ENCODE data around the gene AMZ1. TPM values are rescaled to one million over a fixed set of nuclear protein-coding genes. Genes with fewer than 3 reads are reported as not detected.
A peak's percentile ranks its signal among the peaks of the same experiment; 100 is the strongest.
"Not testable (repeated sequence)": the region's sequence is repeated elsewhere in the genome, so short reads cannot be mapped to it uniquely, and the experiment has no call there.

The AMZ1 gene
- total RNA-seq, 1 donor from 2014 or later, result 0.05 TPM

GRCh38 chr7:2717293-2718261, 29.6 kb downstream of the AMZ1 start:
- peak; percentile 69 for DNase-seq (ENCODE audit: missing footprints)
- ATAC-seq, result peak; percentile 41
- intact Hi-C loops (cut with DNase I), result loop anchor here (5.0 kb wide), 1 partner anchor 85 kb away; no protein-coding TSS in a partner anchor

GRCh38 chr7:2718296-2718965, 30.4 kb downstream of the AMZ1 start:
- ATAC-seq, result no peak
- intact Hi-C loops (cut with DNase I), result loop anchor here (5.0 kb wide), 1 partner anchor 84 kb away; no protein-coding TSS in a partner anchor
- DNase-seq (ENCODE audit: missing footprints), result peak; percentile 59

- DNase-seq (ENCODE audit: missing footprints) (peak; percentile 63), ATAC-seq (no peak)
- intact Hi-C loops (cut with DNase I), result loop anchor here (5.0 kb wide), 1 partner anchor 83 kb away; no protein-coding TSS in a partner anchor
Measured at GRCh38 chr7:2719007-2719406, 31.0 kb downstream of the AMZ1 start.

GRCh38 chr7:2720024-2720423, 32.0 kb downstream of the AMZ1 start:
- no peak for ATAC-seq
- intact Hi-C loops (cut with DNase I), result no loop called here

GRCh38 chr7:2721842-2722241, 33.8 kb downstream of the AMZ1 start:
- ATAC-seq (no peak), DNase-seq (ENCODE audit: missing footprints) (peak; percentile 59)
- intact Hi-C loops (cut with DNase I), result no loop called here

More at GRCh38 chr7:2720024-2720423, 32.0 kb downstream of the AMZ1 start:
- peak; percentile 11 for DNase-seq (ENCODE audit: missing footprints)

GRCh38 chr7:2722591-2722990, 34.6 kb downstream of the AMZ1 start:
- no peak for ATAC-seq
- no peak for DNase-seq (ENCODE audit: missing footprints)
- intact Hi-C loops (cut with DNase I), result no loop called here

- ATAC-seq (no peak), DNase-seq (ENCODE audit: missing footprints) (no peak)
- intact Hi-C loops (cut with DNase I), result no loop called here
Measured at GRCh38 chr7:2723138-2723850, 35.3 kb downstream of the AMZ1 start.

GRCh38 chr7:2724036-2724435, 36.0 kb downstream of the AMZ1 start:
- peak; percentile 61 for DNase-seq (ENCODE audit: missing footprints)
- ATAC-seq; intact Hi-C loops (cut with DNase I): not testable (repeated sequence)

- ATAC-seq, result no peak
- DNase-seq (ENCODE audit: missing footprints), result peak; percentile 34
- intact Hi-C loops (cut with DNase I), result no loop called here
Measured at GRCh38 chr7:2724453-2725177, 36.6 kb downstream of the AMZ1 start.

- intact Hi-C loops (cut with DNase I), result no loop called here
- DNase-seq (ENCODE audit: missing footprints), result peak; percentile 43
Measured at GRCh38 chr7:2725178-2726105, 37.4 kb downstream of the AMZ1 start.

GRCh38 chr7:2726316-2727018, 38.5 kb downstream of the AMZ1 start:
- no peak for ATAC-seq
- intact Hi-C loops (cut with DNase I), result no loop called here
- peak; percentile 51 for DNase-seq (ENCODE audit: missing footprints)

More at GRCh38 chr7:2725178-2726105, 37.4 kb downstream of the AMZ1 start:
- ATAC-seq, result no peak

- ATAC-seq; intact Hi-C loops (cut with DNase I): not testable (repeated sequence)
- DNase-seq (ENCODE audit: missing footprints), result peak; percentile 50
Measured at GRCh38 chr7:2727206-2727605, 39.2 kb downstream of the AMZ1 start.

- no peak for ATAC-seq
- DNase-seq (ENCODE audit: missing footprints), result no peak
- intact Hi-C loops (cut with DNase I), result no loop called here
Measured at GRCh38 chr7:2728316-2729030, 40.5 kb downstream of the AMZ1 start.

- ATAC-seq (no peak), DNase-seq (ENCODE audit: missing footprints) (peak; percentile 50)
- intact Hi-C loops (cut with DNase I), result no loop called here
Measured at GRCh38 chr7:2729031-2729892, 41.3 kb downstream of the AMZ1 start.
